Measurements from ENCODE around the gene TTC12.

The TTC12 gene

GRCh38 chr11:113314389-113315301 is at the start of gene TTC12:
TSS of gene TTC12 (plus strand) at chr11:113314583. CDS start at chr11:113316258, 1,675 bp downstream.
- peak; percentile 43 to 89 for DNase-seq

- DNase-seq, result no peak
These were observed 49.0 kb upstream of the TTC12 start for GRCh38 chr11:113265362-113265761.

GRCh38 chr11:113267493-113267892 is 46.9 kb upstream of the TTC12 start:
- DNase-seq, result no peak

GRCh38 chr11:113269096-113269495 is 45.3 kb upstream of the TTC12 start:
- no peak for DNase-seq

- no peak for DNase-seq
These were observed 44.7 kb upstream of the TTC12 start for GRCh38 chr11:113269636-113270035.

- DNase-seq, result no peak
These were observed 44.3 kb upstream of the TTC12 start for GRCh38 chr11:113270080-113270479.

GRCh38 chr11:113271551-113272245 is 42.7 kb upstream of the TTC12 start:
- DNase-seq, result no peak

- no peak for DNase-seq
These were observed 42.1 kb upstream of the TTC12 start for GRCh38 chr11:113272281-113272680.

GRCh38 chr11:113272927-113273615 is 41.3 kb upstream of the TTC12 start:
- no peak for DNase-seq

- DNase-seq, result no peak
These were observed 40.7 kb upstream of the TTC12 start for GRCh38 chr11:113273720-113274119.

- no peak for DNase-seq
These were observed 39.4 kb upstream of the TTC12 start for GRCh38 chr11:113274713-113275582.

GRCh38 chr11:113275602-113276001 is 38.8 kb upstream of the TTC12 start:
- DNase-seq, result no peak

- no peak for DNase-seq
These were observed 37.9 kb upstream of the TTC12 start for GRCh38 chr11:113276466-113276865.

GRCh38 chr11:113277907-113278306 is 36.5 kb upstream of the TTC12 start:
- DNase-seq, result no peak

GRCh38 chr11:113278481-113278880 is 35.9 kb upstream of the TTC12 start:
- no peak for DNase-seq

GRCh38 chr11:113278925-113279324 is 35.5 kb upstream of the TTC12 start:
- DNase-seq, result no peak

- DNase-seq, result no peak
These were observed 34.8 kb upstream of the TTC12 start for GRCh38 chr11:113279591-113279990.

- no peak for DNase-seq
These were observed 33.2 kb upstream of the TTC12 start for GRCh38 chr11:113281052-113281725.

GRCh38 chr11:113282898-113283437 is 31.4 kb upstream of the TTC12 start:
- DNase-seq, result no peak

GRCh38 chr11:113283881-113284280 is 30.5 kb upstream of the TTC12 start:
- no peak for DNase-seq

- DNase-seq, result no peak
These were observed 28.4 kb upstream of the TTC12 start for GRCh38 chr11:113286009-113286408.

Data from NCI-H446 (cell line).